ENCODE data around the gene DNAJC6. TPM values are rescaled to one million over a fixed set of nuclear protein-coding genes. Genes with fewer than 3 reads are reported as not detected.
A peak's percentile ranks its signal among the peaks of the same experiment; 100 is the strongest.

The DNAJC6 gene
- polyA plus RNA-seq, 1 of the 3 experiments (the other 2 are of a cell fraction), result 1.9 TPM

DNA sequence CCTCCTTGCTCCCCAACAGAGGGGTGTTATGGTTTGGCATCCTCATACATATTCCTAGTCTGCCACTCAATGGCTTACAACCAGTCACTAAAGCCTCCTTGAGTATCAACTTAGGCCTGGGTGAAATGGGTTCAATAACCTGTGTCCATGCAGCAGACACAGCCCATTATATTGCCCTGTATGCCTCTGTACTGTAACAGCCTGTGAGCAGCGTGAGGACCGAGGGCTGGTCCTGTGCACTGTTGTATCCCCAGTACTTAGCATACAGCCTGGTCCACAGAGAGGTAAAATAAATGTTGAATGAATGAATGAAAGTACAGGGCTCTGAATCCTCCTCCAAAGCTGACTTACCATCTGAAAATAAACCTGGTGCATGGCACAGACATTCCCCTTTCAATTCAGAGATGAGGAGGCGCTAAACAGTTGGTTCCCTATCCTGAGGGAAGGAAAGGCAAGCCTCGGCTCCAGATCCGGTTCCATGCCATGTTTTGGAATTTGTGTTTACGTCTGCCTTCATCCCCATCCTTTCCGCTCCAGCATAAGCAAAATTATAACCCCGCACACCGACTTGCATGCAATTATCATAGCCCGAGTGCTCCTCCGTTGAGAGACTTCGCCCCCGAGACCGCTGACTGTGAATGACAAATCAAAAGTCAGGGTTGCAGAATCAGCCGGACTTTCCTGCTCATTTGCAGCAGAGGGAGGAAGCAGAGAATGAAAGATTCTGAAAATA is 45.0 kb upstream of the DNAJC6 start (continued):
- 0 out of 2 replicates have a peak, but pooled peaks have one; percentile 33 for TF ChIP-seq MAX (IDR thresholded peaks at IDR 0.05; ENCODE audit: low read depth)
- peak; percentile 68 for TF ChIP-seq FOXJ3 (CRISPR knock-in tag; IDR thresholded peaks at IDR 0.05)
- peak; percentile 56; the same call in 1 of the 2 replicates for TF ChIP-seq RCOR1 (IDR thresholded peaks at IDR 0.05; ENCODE audit: low read length)
- peak; percentile 67 for TF ChIP-seq JUND (IDR thresholded peaks at IDR 0.05)

- Histone ChIP-seq H4K20me1 (ENCODE audit: insufficient read depth) (no peaks in the 10 kb centered on the region), H3K9ac (no peak overlapping the region), H3K79me2 (ENCODE audit: insufficient read depth) (no peaks in the 10 kb centered on the region), H3K4me1 (ENCODE audit: control insufficient read depth in 1 of 2, insufficient read depth in 2 of 2, low read depth in 1 of 2, low read length in 1 of 2) (peaks cover 5% of the 10 kb centered on the region in 2 experiments; a peak in 2 of 4 replicates), H2AFZ (ENCODE audit: low read depth) (peak overlapping the region; percentile 79; the same call in 1 of the 2 replicates), H3K36me3 (replicated peaks in 1 of 2; ENCODE audit: control insufficient read depth in 1 of 2, insufficient read depth in 2 of 2, low read length in 1 of 2) (no peaks in the 10 kb centered on the region), H3K4me2 (peak overlapping the region; percentile 80), H3F3A (replicated peaks; ENCODE audit: insufficient read depth) (peaks cover 4% of the 10 kb centered on the region), H3K9me3 (no peaks in the 10 kb centered on the region), H3K27ac (ENCODE audit: low read depth in 2 of 2, low read length in 1 of 2) (peak overlapping the region in 1 of 2 experiments; percentile 81; a peak in 2 of 4 replicates), H3K4me3 (ENCODE audit: low read depth in 2 of 2, low read length in 1 of 2) (peak overlapping the region; percentile 50 to 55), H3K9me2 (no peaks in the 10 kb centered on the region), H3K27me3 (ENCODE audit: insufficient read depth) (no peaks in the 10 kb centered on the region)
- WGBS (ENCODE audit: low lambda C conversion rate), result 13% methylated on average over 7 of the region's 7 CpGs
- ChIA-PET CTCF (interaction anchor here (0.6 to 3.0 kb wide), 10 partner anchors 9 to 422 kb away, joined by 3 to 24 read pairs (median 4); partner anchors contain the start of gene DNAJC6), POLR2A (interaction anchor here (1.0 to 2.0 kb wide), 4 partner anchors 10 to 44 kb away, joined by 3 to 6 read pairs (median 4); partner anchors contain the start of gene DNAJC6)
- DNase-seq, result no peak
- TF ChIP-seq PBX3 (IDR thresholded peaks at IDR 0.05), result no peak
- no peak for TF ChIP-seq GATA2 (CRISPR knock-in tag; IDR thresholded peaks at IDR 0.05)
- no peak for TF ChIP-seq GABPA (IDR thresholded peaks at IDR 0.05; ENCODE audit: low read depth)
- no peak for TF ChIP-seq NFIC (IDR thresholded peaks at IDR 0.05; ENCODE audit: borderline replicate concordance)
- no peak for TF ChIP-seq USF1 (IDR thresholded peaks at IDR 0.05; ENCODE audit: borderline replicate concordance, low read depth)
- no peak for TF ChIP-seq RCOR1 (IDR thresholded peaks at IDR 0.05; ENCODE audit: low read length)
- no peak for TF ChIP-seq NRF1 (IDR thresholded peaks at IDR 0.05; ENCODE audit: low read depth, low read length)
- no peak for TF ChIP-seq MAX (IDR thresholded peaks at IDR 0.05; ENCODE audit: low read depth)
Observed at GRCh38 chr1:65265296-65265650, 44.1 kb upstream of the DNAJC6 start.
